GM12878 (cell line): Measurements from ENCODE around the gene TOP2A. TPM values are rescaled to one million over a fixed set of nuclear protein-coding genes. Genes with fewer than 3 reads are reported as not detected.

Source experiments
- ATAC-seq: fragments of 200-7000 bp; cut with Tn5 transposase; 3 replicates; pipeline ENCODE4 v1.9.1; 2020; ENCODE audit warnings: mild to moderate bottlenecking, moderate library complexity
- BruUV-seq: library from RNA; stranded (reverse); fragments of 400-500 nt; replicated peaks from 2 replicates; lab custom pipeline; 2021; lab: Mats Ljungman, UMichigan
- CTCF ChIA-PET: fragments of 300-600 bp; sonication (Branson Sonifier 250); formaldehyde crosslinking; extraction: SDS; loops from one replicate; lab custom pipeline; 2021; ENCODE audit warnings: inconsistent platforms; lab: Yijun Ruan, JAX
- POLR2A ChIA-PET: fragments of 350-600 bp; formaldehyde crosslinking; extraction: SDS; loops from one replicate; lab custom pipeline; 2021; ENCODE audit warnings: inconsistent platforms; lab: Charles Lee
- RAD21 ChIA-PET: fragments of 300-600 bp; sonication (Branson Sonifier 250); formaldehyde crosslinking; loops from one replicate; lab custom pipeline; 2023; ENCODE audit warnings: antibody characterized with exemption; ENCODE audit not compliant: unreplicated experiment; lab: Charles Lee
- SMC1A ChIA-PET: fragments of 300-600 bp; sonication (Branson Sonifier 250); formaldehyde crosslinking; loops from one replicate; lab custom pipeline; 2023; ENCODE audit not compliant: unreplicated experiment, uncharacterized antibody; lab: Charles Lee
- DNase-seq: peaks from one replicate; pipeline ENCODE4 v3.0.0-alpha.2; 2011; ENCODE audit warnings: low read depth, low spot score
- FAIRE-seq: peaks from 3 replicates; lab custom pipeline; 2011; peaks lifted over from hg19 to GRCh38; lab: Jason Lieb, UNC
- H2AFZ ChIP-seq: 2 replicates; pipeline ENCODE4 v1.6.0; 2011; ENCODE audit warnings: low read depth, low read length, control low read depth; ENCODE audit not compliant: control insufficient read depth
- H3K27ac ChIP-seq: 2 replicates; pipeline ENCODE4 v1.5.1; 2011; ENCODE audit warnings: control low read depth; ENCODE audit not compliant: control insufficient read depth, insufficient read depth
- H3K27me3 ChIP-seq, 2 experiments: replicated peaks in 1 of 2; 2 replicates each; pipeline versions ENCODE4 v1.6.0 to v1.6.1; 2011; ENCODE audit warnings: low read length in 1 of 2; ENCODE audit not compliant: control insufficient read depth in 2 of 2, insufficient read depth in 2 of 2
- H3K36me3 ChIP-seq, 2 experiments: 2 replicates each; pipeline ENCODE4 v1.5.1; 2011; ENCODE audit warnings: low read length in 1 of 2; ENCODE audit not compliant: control insufficient read depth in 2 of 2, insufficient read depth in 2 of 2
- H3K4me1 ChIP-seq: 2 replicates; pipeline ENCODE4 v1.6.1; 2011; ENCODE audit warnings: mild to moderate bottlenecking, low read length, moderate library complexity, mixed read lengths; ENCODE audit not compliant: control insufficient read depth, insufficient read depth
- H3K4me2 ChIP-seq: 2 replicates; pipeline ENCODE4 v1.6.0; 2011; ENCODE audit warnings: control low read depth; ENCODE audit not compliant: control insufficient read depth, insufficient read depth
- H3K4me3 ChIP-seq: fragments of 200-600 bp; sonication (generic); 2 replicates; pipeline ENCODE4 v1.5.1; 2016
- H3K79me2 ChIP-seq: 2 replicates; pipeline ENCODE4 v1.6.0; 2011; ENCODE audit warnings: low read length; ENCODE audit not compliant: control insufficient read depth, insufficient read depth
- H3K9ac ChIP-seq: 2 replicates; pipeline ENCODE4 v1.8.0; 2011; ENCODE audit warnings: low read length, control low read depth, mixed read lengths; ENCODE audit not compliant: control insufficient read depth, insufficient read depth
- H3K9me3 ChIP-seq: replicated peaks from 3 replicates; pipeline ENCODE4 v1.5.1; 2011; ENCODE audit warnings: mild to moderate bottlenecking, low read length; ENCODE audit not compliant: control insufficient read depth, insufficient read depth
- H4K20me1 ChIP-seq: 2 replicates; pipeline ENCODE4 v1.6.0; 2011; ENCODE audit not compliant: control insufficient read depth, insufficient read depth
- MEF2A ChIP-seq: IDR thresholded peaks from 2 replicates; pipeline ENCODE4 v1.6.1; 2011; ENCODE audit warnings: low read depth, mild to moderate bottlenecking, low read length, moderate library complexity; ENCODE audit not compliant: insufficient read depth
- RAD51 ChIP-seq: fragments of 450-650 bp; IDR thresholded peaks from 2 replicates; pipeline ENCODE4 v1.6.1; 2016; ENCODE audit warnings: moderate library complexity, mild to moderate bottlenecking, inconsistent platforms
- WGBS: methylation state at CpG from one replicate; pipeline ENCODE4 v1.1.6; 2016; ENCODE audit warnings: low lambda C conversion rate; ENCODE audit not compliant: insufficient replicate concordance, insufficient coverage; ENCODE audit errors: missing lambda C conversion rate; 5-methylcytosine and 5-hydroxymethylcytosine counted together
- in situ Hi-C: fragments of 300-500 bp; cut with MboI; formaldehyde crosslinking; loops from 9 replicates; pipeline ENCODE4 v1.14.3; 2018; ENCODE audit warnings: mixed read lengths
- intact Hi-C: fragments of 100-400 bp; cut with micrococcal nuclease; formaldehyde crosslinking; loops from one replicate; pipeline ENCODE4 v1.14.2; 2022; ENCODE audit not compliant: unreplicated experiment
- polyA plus RNA-seq, 11 experiments: library from polyadenylated mRNA; depleted of rRNA in 4 of 11; unstranded in 6 of 11; stranded (reverse) in 5 of 11; fragments of >200 nt; fragmentation: Nextera tagmentation in 4 of 11; fragmentation: Illumina TruSeq in 1 of 11; extraction: Ambion mirVana in 4 of 11; extraction: Trizol in 1 of 11; gene quantifications; 1 replicate in 1 of 11; 2 replicates in 10 of 11; pipeline versions ENCODE4 v1.2.1 to v1.2.3, GENCODE V29; 2011 to 2016; ENCODE audit warnings: inconsistent platforms in 2 of 11, missing spikeins in 2 of 11, low read depth in 1 of 11
- total RNA-seq, 4 experiments: library from RNA; depleted of rRNA in 3 of 4; stranded (reverse); fragments of >200 nt in 3 of 4; fragmentation: Illumina TruSeq in 1 of 4; extraction: Trizol in 1 of 4; gene quantifications; 2 replicates each; pipeline versions ENCODE4 v1.2.1 to v1.2.3, GENCODE V29; 2013 to 2021

The TOP2A gene
- total and polyA plus RNA-seq, 10 of the 15 experiments (the other 5 are each of a cell fraction or from before 2014, with no cell fraction given): 117 to 275 (median 232) TPM

GRCh38 chr17:40445751-40446468 is 28.2 kb upstream of the TOP2A start:
- no peak for FAIRE-seq
- no peak overlapping the region for H3K4me2 ChIP-seq
- CTCF ChIA-PET: interaction anchor here (0.6 to 16.0 kb wide), 9 partner anchors 28 to 206 kb away, joined by 3 to 289 read pairs (median 4); partner anchors contain the start of gene TOP2A
- H3K27ac ChIP-seq: no peak overlapping the region
- no peaks in the 10 kb centered on the region for H3K79me2 ChIP-seq
- no peak for ATAC-seq
- H3K9ac ChIP-seq: no peak overlapping the region
- BruUV-seq: no TSS peak
- no peaks in the 10 kb centered on the region for H3K9me3 ChIP-seq
- SMC1A ChIA-PET: interaction anchor here (1.0 to 2.6 kb wide), 3 partner anchors 86 to 90 kb away, joined by 3 to 27 read pairs (median 4); no protein-coding TSS in a partner anchor
- 83% methylated on average over 8 of the region's 11 CpGs for WGBS
- POLR2A ChIA-PET: interaction anchor here (0.6 to 1.7 kb wide), 4 partner anchors 11 to 86 kb away, joined by 3 to 4 read pairs (median 4); no protein-coding TSS in a partner anchor
- H3K4me1 ChIP-seq: peaks cover 19% of the 10 kb centered on the region
- TF ChIP-seq MEF2A (no peak), RAD51 (peak; percentile 47; the same call in 1 of the 2 replicates)
- no peaks in the 10 kb centered on the region for H3K36me3 ChIP-seq
- no peak overlapping the region for H2AFZ ChIP-seq
- in situ Hi-C loops (loop anchor here (25.0 kb wide), 1 partner anchor 91 kb away; no protein-coding TSS in a partner anchor), intact Hi-C loops (no loop called here)
- H4K20me1 ChIP-seq: no peaks in the 10 kb centered on the region
- no peak for DNase-seq
- H3K4me3 ChIP-seq: no peak overlapping the region
- RAD21 ChIA-PET: interaction anchor here (1.0 to 16.1 kb wide), 4 partner anchors 10 to 96 kb away, joined by 3 to 175 read pairs (median 4); partner anchors contain the start of gene TOP2A
- H3K27me3 ChIP-seq: peaks cover 0 to 13% of the 10 kb centered on the region in 2 experiments; a peak in 1 of 4 replicates
